Mammary epithelial cell (primary cell): ENCODE results near the gene NAALADL1.

ENCODE experiments used
- CTCF ChIP-seq, 2 donors: IDR thresholded peaks in 1 of 2; conservative IDR thresholded peaks in 1 of 2; 2 replicates each; pipeline ENCODE4 v1.5.1; 2011 to 2012; ENCODE audit warnings: inconsistent platforms in 2 of 2, low read length in 2 of 2, mild to moderate bottlenecking in 2 of 2, control low read depth in 1 of 2, low read depth in 1 of 2; ENCODE audit not compliant: insufficient read depth in 1 of 2; ENCODE audit errors: extremely low read depth in 1 of 2
- EZH2 ChIP-seq: IDR thresholded peaks from 2 replicates; pipeline ENCODE4 v1.6.1; 2012; ENCODE audit warnings: low read length, inconsistent platforms, borderline replicate concordance

- TF ChIP-seq CTCF (conservative IDR thresholded peaks at IDR 0.05 in 1 of 2, IDR thresholded peaks at IDR 0.05 in 1 of 2; ENCODE audit: extremely low read depth in 1 of 2, insufficient read depth in 1 of 2, low read depth in 1 of 2, low read length in 2 of 2) (no peak), EZH2 (no peak)
Measured at GRCh38 chr11:65060913-65061408, 2.6 kb upstream of the NAALADL1 start.
